GM19372 (cell line): ENCODE data around the gene IL1A.

Experiments used
- ATAC-seq: cut with Tn5 transposase; IDR thresholded peaks from one replicate; pipeline ENCODE4 v1.9.1; 2021; ENCODE audit warnings: mild to moderate bottlenecking, low read depth, moderate library complexity; ENCODE audit not compliant: unreplicated experiment

Gene IL1A

DNA sequence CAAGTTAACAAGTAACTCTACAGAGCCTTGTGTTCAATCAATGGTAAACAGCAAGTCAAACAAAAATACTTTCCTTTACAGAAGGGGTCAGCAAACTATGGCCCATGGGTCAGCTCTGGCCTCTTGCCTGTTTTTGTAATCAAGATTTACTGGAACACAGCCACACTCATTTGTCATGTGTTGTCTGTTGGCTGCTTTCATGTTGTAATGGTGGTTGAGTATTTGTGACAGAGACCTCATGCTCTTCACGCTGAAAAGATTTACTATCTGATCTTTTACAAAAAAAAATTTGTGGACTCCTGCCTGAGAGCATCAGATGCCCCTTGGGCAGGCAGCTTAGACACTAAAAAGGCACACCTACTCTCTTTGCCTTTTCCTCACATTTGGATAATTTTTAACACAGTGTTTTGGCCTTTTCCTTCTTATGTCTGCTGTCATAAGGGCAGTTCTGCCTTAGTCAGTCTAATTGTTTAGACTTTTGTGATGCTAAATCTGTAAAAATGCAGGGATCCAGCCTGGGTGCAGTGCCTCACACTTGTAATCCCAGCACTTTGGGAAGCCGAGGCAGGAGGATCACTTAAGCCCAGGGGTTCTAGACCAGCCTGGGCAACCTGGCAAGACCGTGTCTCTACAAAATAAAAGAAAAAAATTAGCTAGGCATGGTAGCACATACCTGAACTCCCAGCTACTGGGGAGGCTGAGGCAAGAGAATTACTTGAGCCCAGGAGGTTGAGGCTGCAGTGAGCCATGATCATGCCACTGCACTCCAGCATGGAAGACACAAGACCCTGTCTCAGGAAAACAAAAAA, 34.0 kb upstream of the IL1A start:
- no peak for ATAC-seq

- ATAC-seq, result no peak
These were observed 32.9 kb upstream of the IL1A start for GRCh38 chr2:112817082-112817689.

- no peak for ATAC-seq
These were observed 30.0 kb upstream of the IL1A start for GRCh38 chr2:112814278-112814677.

GRCh38 chr2:112813280-112813966, 29.1 kb upstream of the IL1A start:
- ATAC-seq, result no peak

- peak; percentile 64 for ATAC-seq
These were observed 28.3 kb upstream of the IL1A start for GRCh38 chr2:112812318-112813267.

GRCh38 chr2:112811841-112812306, 27.6 kb upstream of the IL1A start:
- ATAC-seq, result no peak

DNA sequence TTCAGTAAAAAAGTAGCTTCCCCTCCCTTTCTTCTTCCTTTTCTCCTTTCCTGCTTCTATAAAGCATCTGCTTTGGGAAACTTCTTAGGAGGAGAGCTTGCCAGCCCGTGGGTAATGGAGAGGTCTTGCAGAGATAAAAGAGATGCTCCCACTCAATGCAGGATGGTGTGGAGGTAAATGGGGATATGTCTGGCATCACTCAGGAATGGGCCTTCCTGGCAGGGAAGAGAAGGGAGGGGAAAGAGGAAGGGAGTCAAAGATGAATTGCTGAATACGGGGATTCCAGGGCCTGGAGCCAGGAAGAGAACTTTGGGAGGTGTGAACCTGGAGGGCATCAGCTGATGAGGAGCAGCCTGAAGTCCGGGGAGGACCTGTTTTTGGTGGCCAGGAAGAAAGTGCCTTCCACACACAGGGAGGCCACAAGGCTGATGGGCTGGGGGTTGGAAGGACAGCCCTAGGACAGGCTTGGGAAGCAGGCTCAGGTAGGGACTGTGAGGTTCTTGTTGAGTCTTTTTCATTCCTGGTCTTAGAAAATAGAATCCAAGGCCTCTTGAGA, 27.1 kb upstream of the IL1A start:
- no peak for ATAC-seq

GRCh38 chr2:112809112-112809511, 24.8 kb upstream of the IL1A start:
- ATAC-seq, result no peak

GRCh38 chr2:112807233-112807807, 23.0 kb upstream of the IL1A start:
- no peak for ATAC-seq

DNA sequence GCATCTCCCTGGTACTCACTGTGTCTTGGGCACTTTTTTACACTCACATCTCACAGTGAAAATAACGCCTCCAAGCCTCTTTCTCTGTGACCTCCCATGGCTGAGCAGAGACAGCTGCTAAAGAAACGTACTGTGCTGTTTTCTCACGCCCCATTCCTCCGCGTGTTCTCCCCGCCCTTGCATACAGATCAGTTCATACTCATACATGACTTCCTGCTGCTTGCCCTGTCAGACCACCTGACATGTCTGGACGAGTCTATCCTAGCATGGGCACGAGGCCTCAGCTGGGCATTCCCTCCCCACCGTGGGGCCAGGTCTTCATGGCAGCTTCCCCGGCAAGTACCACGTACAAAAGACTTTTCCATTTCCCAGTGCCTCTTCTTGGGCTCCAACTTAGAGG, 21.2 kb upstream of the IL1A start:
- peak; percentile 72 for ATAC-seq

GRCh38 chr2:112803691-112804521, 19.6 kb upstream of the IL1A start:
- no peak for ATAC-seq

- no peak for ATAC-seq
These were observed 16.7 kb upstream of the IL1A start for GRCh38 chr2:112800881-112801583.

- no peak for ATAC-seq
These were observed 15.0 kb upstream of the IL1A start for GRCh38 chr2:112798979-112799975.

DNA sequence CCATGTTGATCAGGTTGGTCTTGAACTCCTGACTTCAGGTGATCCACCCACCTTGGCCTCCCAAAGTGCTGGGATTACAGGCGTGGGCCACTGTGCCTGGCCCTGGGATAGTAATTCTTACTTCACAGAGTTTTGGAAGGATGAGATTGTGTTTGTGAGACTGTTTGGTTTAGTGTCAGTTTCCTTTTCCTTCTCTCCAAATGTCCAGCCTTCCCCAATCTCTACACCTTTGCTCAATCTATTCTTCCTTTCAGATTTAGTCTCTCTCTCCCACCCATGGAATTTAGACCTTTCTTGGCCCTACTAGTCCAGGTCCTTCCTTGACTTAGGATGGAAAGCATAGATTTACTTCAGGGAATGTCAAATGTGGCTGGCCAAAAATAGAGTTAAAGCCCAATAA, 12.2 kb upstream of the IL1A start:
- no peak for ATAC-seq

- ATAC-seq, result no peak
These were observed 11.5 kb upstream of the IL1A start for GRCh38 chr2:112795774-112796173.

DNA sequence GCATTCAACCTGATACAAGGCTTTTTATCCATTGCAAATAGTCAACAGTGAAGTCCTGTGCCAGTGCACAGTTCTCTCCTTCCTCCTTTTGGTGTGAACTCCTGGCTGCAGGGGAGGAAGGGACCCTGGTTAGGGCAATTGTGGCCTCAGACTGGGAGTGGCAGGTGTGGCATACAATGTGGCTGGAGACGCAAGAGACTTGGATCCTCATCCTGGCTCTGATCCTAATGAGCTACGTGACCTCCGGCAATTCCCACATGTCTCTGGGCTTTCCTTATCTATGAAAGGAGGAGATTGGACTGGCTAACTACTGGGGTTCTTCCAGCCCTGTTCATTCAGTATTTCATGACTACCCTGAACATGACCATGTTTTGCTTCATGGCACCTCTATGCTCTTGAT, 10.5 kb upstream of the IL1A start:
- no peak for ATAC-seq

- ATAC-seq, result no peak
These were observed 9.9 kb upstream of the IL1A start for GRCh38 chr2:112794131-112794733.
